ENCODE results near the gene ZNF436. TPM values are rescaled to one million over a fixed set of nuclear protein-coding genes. Genes with fewer than 3 reads are reported as not detected.

The ZNF436 gene
- total RNA-seq (2022; extraction: Qiagen RNA extraction): 4.9 to 5.8 TPM (median 5.3 TPM) in 5 replicates

DNA sequence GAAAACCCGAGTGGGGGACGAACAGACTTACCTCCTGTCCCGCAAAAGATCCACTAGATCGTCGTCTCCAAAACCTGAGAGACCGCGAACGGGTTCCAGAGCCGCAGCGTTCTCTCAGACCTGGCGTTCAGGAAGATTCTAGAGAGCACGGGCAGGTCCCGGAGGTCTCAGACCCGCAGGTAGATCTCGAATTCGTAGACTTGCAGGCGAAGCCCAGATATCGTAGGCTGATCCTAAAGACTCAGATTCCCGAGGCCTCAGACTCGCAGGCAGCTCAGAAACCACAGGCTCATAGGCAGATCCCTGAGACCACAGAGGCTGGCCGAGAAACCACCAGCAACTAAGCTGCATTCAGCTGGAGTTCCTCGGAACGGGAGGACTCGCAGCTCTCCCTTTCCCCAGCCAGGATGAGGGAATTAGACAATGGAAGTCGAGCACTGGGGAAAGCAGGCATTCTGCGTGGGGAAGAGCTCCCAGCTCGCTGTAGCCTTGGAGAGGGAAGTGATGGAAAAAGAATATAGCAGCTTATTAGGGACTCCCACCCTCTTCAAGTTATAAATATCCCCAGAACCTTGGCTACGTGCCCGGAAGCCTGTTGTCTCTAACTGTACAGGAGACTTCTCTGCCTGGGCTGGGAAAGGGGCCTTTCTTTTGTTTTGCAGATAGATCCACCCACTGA, at the start of gene ZNF436:
TSS of gene ZNF436 (minus strand) at position 502 of the 679 bp plus-strand sequence. CDS start 1,831 bp downstream, outside the sequence.

DNA sequence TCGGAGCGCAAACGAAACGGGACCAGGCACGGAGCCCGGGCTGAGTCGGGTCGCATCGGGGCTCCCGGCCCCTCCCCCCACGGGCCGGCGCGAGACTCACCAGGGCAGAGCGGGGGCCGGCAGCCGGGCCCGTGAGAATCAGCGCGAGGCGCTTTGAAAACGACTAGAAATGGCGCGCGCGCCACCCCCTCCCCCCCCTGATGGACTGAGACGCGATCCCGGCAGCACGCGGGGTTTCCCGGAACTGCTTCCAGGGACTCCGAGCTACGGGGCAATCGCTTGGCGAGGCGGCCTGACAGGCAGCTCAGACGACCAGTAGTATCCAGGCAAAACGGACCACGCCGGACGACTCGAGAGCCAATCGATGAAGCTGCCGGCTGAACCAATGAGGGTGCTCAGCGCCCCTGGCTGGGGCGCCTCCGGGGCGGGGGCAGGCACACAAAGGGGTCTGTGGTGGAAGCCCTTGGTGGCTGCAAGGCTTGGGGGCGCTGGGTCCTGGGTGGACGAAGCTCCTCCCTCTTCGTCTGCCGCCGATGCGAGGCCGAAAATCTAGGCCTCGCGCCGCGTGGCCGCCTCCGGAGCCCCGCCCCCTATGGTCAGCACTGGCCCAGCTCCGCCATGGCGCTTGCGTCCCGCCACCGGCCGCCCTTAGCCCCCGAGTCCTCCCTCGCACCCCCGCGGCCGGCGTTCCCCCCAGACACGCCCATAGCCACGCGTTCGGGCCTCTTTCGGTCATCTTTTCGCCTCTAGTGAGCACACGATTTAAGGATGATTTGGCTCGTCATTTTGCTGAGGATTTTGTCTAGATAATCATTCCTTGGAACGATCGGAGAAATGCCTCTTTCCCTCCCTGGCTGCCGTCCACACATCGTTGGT, 25.3 kb downstream of the ZNF436 start, which contains the start of gene HNRNPR:
TSS of gene HNRNPR (minus strand) at position 174 of the 876 bp plus-strand sequence. CDS start 3,276 bp downstream, outside the sequence.

Other genes with a start within 250 kb of the ZNF436 start
- gene LUZP1, start 201.0 kb downstream of the ZNF436 start, total RNA-seq (2022; extraction: Qiagen RNA extraction): 18.8 to 24.8 TPM (median 22.5 TPM) in 5 replicates
- gene HTR1D, start 152.3 kb downstream of the ZNF436 start, total RNA-seq (2022; extraction: Qiagen RNA extraction): 13.1 to 16.2 TPM (median 14.4 TPM) in 5 replicates
- gene HNRNPR, start 25.6 kb downstream of the ZNF436 start, total RNA-seq (2022; extraction: Qiagen RNA extraction): 150 to 219 TPM (median 164 TPM) in 5 replicates
- gene TCEA3, start 54.9 kb upstream of the ZNF436 start, total RNA-seq (2022; extraction: Qiagen RNA extraction): 0.41 to 0.72 TPM (median 0.58 TPM) in 5 replicates
- gene ASAP3, start 114.3 kb upstream of the ZNF436 start, total RNA-seq (2022; extraction: Qiagen RNA extraction): 2.7 to 4.4 TPM (median 4.0 TPM) in 5 replicates
- gene E2F2, start 161.4 kb upstream of the ZNF436 start, total RNA-seq (2022; extraction: Qiagen RNA extraction): 2.2 to 3.1 TPM (median 2.7 TPM) in 5 replicates
- gene ID3, start 189.7 kb upstream of the ZNF436 start, total RNA-seq (2022; extraction: Qiagen RNA extraction): 322 to 443 TPM (median 373 TPM) in 5 replicates

All from A549 treated with CORT108297 at 1 μM for 4 hours (cell line).